Neural cell (in vitro differentiated cells): ENCODE measurements around the gene ABI3BP. TPM values are rescaled to one million over a fixed set of nuclear protein-coding genes. Genes with fewer than 3 reads are reported as not detected.

Experiments
- H2AFZ ChIP-seq: fragments of 200-600, 300-800 bp; sonication (generic), shearing (Covaris generic); 2 replicates; pipeline ENCODE4 v1.6.0; 2014; ENCODE audit warnings: low read depth, mild to moderate bottlenecking, antibody characterized with exemption, low read length, moderate library complexity
- H3F3A ChIP-seq: fragments of 200-600 bp; shearing (Covaris generic); 2 replicates; pipeline ENCODE4 v1.6.1; 2016; ENCODE audit warnings: mild to moderate bottlenecking, moderate library complexity, mixed read lengths, antibody characterized with exemption, low read length; ENCODE audit not compliant: insufficient read depth, poor library complexity, severe bottlenecking
- H3K27ac ChIP-seq: fragments of 200-600, 300-800 bp; sonication (generic), shearing (Covaris generic); 2 replicates; pipeline ENCODE4 v1.5.1; 2014; ENCODE audit warnings: mild to moderate bottlenecking, low read length, moderate library complexity
- H3K27me3 ChIP-seq: fragments of 300-800, 200-600 bp; sonication (generic), shearing (Covaris generic); 2 replicates; pipeline ENCODE4 v1.6.0; 2014; ENCODE audit warnings: mild to moderate bottlenecking, low read depth, low read length, moderate library complexity; ENCODE audit not compliant: insufficient read depth
- H3K36me3 ChIP-seq: fragments of 300-800, 200-600 bp; sonication (generic), shearing (Covaris generic); 2 replicates; pipeline ENCODE4 v1.5.1; 2014; ENCODE audit warnings: mild to moderate bottlenecking, antibody characterized with exemption, low read length, moderate library complexity; ENCODE audit not compliant: insufficient read depth
- H3K4me2 ChIP-seq: fragments of 300-800, 200-600 bp; sonication (generic), shearing (Covaris generic); 2 replicates; pipeline ENCODE4 v1.6.0; 2014; ENCODE audit warnings: mild to moderate bottlenecking, low read length
- H3K4me3 ChIP-seq: fragments of 300-800, 200-600 bp; sonication (generic), shearing (Covaris generic); 2 replicates; pipeline ENCODE4 v1.5.1; 2014; ENCODE audit warnings: mild to moderate bottlenecking, low read length, moderate library complexity
- H3K79me2 ChIP-seq: fragments of 200-600 bp; shearing (Covaris generic); replicated peaks from 2 replicates; pipeline ENCODE4 v1.6.0; 2014; ENCODE audit warnings: mild to moderate bottlenecking, low read length, moderate library complexity; ENCODE audit not compliant: insufficient read depth
- H3K9ac ChIP-seq: fragments of 300-800, 200-600 bp; sonication (generic), shearing (Covaris generic); 2 replicates; pipeline ENCODE4 v1.6.1; 2016; ENCODE audit warnings: mild to moderate bottlenecking, low read length, mixed read lengths
- H3K9me2 ChIP-seq: fragments of 200-600 bp; shearing (Covaris generic); 2 replicates; pipeline ENCODE4 v1.6.1; 2016; ENCODE audit warnings: mild to moderate bottlenecking, low read length, mixed read lengths; ENCODE audit not compliant: insufficient read depth
- H3K9me3 ChIP-seq: fragments of 200-600, 300-800 bp; sonication (generic), shearing (Covaris generic); 2 replicates; pipeline ENCODE4 v1.6.1; 2016; ENCODE audit warnings: mild to moderate bottlenecking, mixed run types, low read length, moderate library complexity, mixed read lengths
- H4K20me1 ChIP-seq: fragments of 200-600 bp; shearing (Covaris generic); 2 replicates; pipeline ENCODE4 v1.6.1; 2016; ENCODE audit warnings: mild to moderate bottlenecking, mixed run types; ENCODE audit not compliant: insufficient read depth
- CTCF ChIP-seq: fragments of 450-650 bp; IDR thresholded peaks from 2 replicates; pipeline ENCODE4 v1.5.1; 2014; ENCODE audit warnings: antibody characterized with exemption, mild to moderate bottlenecking, moderate library complexity; ENCODE audit not compliant: poor library complexity, severe bottlenecking
- EP300 ChIP-seq: fragments of 450-650 bp; conservative IDR thresholded peaks from 2 replicates; pipeline ENCODE4 v1.6.1; 2014; ENCODE audit warnings: antibody characterized with exemption, mild to moderate bottlenecking, moderate library complexity; ENCODE audit not compliant: poor library complexity, severe bottlenecking
- EZH2 ChIP-seq: fragments of 200-600, 300-800 bp; shearing (Covaris generic), sonication (generic); IDR thresholded peaks from 2 replicates; pipeline ENCODE4 v1.6.1; 2014; ENCODE audit warnings: antibody characterized with exemption, low read length, borderline replicate concordance, mild to moderate bottlenecking; ENCODE audit not compliant: insufficient read depth, poor library complexity, severe bottlenecking
- MXI1 ChIP-seq: fragments of 450-650 bp; conservative IDR thresholded peaks from 2 replicates; pipeline ENCODE4 v1.6.1; 2014; ENCODE audit warnings: antibody characterized with exemption, mild to moderate bottlenecking; ENCODE audit not compliant: poor library complexity, severe bottlenecking
- POLR2AphosphoS5 ChIP-seq: IDR thresholded peaks from 2 replicates; pipeline ENCODE4 v1.6.1; 2012
- RAD21 ChIP-seq: fragments of 450-650 bp; conservative IDR thresholded peaks from 2 replicates; pipeline ENCODE4 v1.6.1; 2014; ENCODE audit warnings: antibody characterized with exemption, mild to moderate bottlenecking, moderate library complexity
- REST ChIP-seq: IDR thresholded peaks from 2 replicates; pipeline ENCODE4 v1.6.1; 2012; ENCODE audit warnings: borderline replicate concordance
- SMC3 ChIP-seq: fragments of 450-650 bp; conservative IDR thresholded peaks from 2 replicates; pipeline ENCODE4 v1.6.1; 2014; ENCODE audit warnings: antibody characterized with exemption, mild to moderate bottlenecking, moderate library complexity; ENCODE audit not compliant: poor library complexity
- TAF1 ChIP-seq: IDR thresholded peaks from 2 replicates; pipeline ENCODE4 v1.6.1; 2012; ENCODE audit warnings: low read depth
- polyA plus RNA-seq: library from polyadenylated mRNA; depleted of rRNA; stranded (reverse); fragments of >200 nt; gene quantifications from 2 replicates; pipeline ENCODE4 v1.2.3, GENCODE V29; 2014

ABI3BP gene
- polyA plus RNA-seq, 1 donor from 2014 or later: not detected

- H3K9ac ChIP-seq: no peak overlapping the region
- no peaks in the 10 kb centered on the region for H3K36me3 ChIP-seq
- H3K9me3 ChIP-seq: no peaks in the 10 kb centered on the region
- TF ChIP-seq EP300 (no peak), SMC3 (no peak), RAD21 (no peak), REST (no peak), MXI1 (no peak), POLR2AphosphoS5 (no peak), EZH2 (no peak), CTCF (no peak), TAF1 (no peak)
- H2AFZ ChIP-seq: no peak overlapping the region
- no peaks in the 10 kb centered on the region for H3K9me2 ChIP-seq
- H4K20me1 ChIP-seq: no peaks in the 10 kb centered on the region
- H3K79me2 ChIP-seq: no peaks in the 10 kb centered on the region
- no peak overlapping the region for H3K4me3 ChIP-seq
- H3K4me2 ChIP-seq: no peak overlapping the region
- no peak overlapping the region for H3K27ac ChIP-seq
- H3K27me3 ChIP-seq: no peaks in the 10 kb centered on the region
- H3F3A ChIP-seq: no peaks in the 10 kb centered on the region
Measured at GRCh38 chr3:100804631-100805030, 188.6 kb downstream of the ABI3BP start.

- Histone ChIP-seq H3K9me2 (no peaks in the 10 kb centered on the region), H3K4me3 (no peak overlapping the region), H3K4me2 (no peak overlapping the region), H3K79me2 (no peaks in the 10 kb centered on the region), H3K9me3 (no peaks in the 10 kb centered on the region), H4K20me1 (no peaks in the 10 kb centered on the region), H3F3A (no peaks in the 10 kb centered on the region), H2AFZ (no peak overlapping the region), H3K36me3 (no peaks in the 10 kb centered on the region), H3K9ac (no peak overlapping the region), H3K27ac (no peak overlapping the region), H3K27me3 (no peaks in the 10 kb centered on the region)
- TF ChIP-seq EZH2 (no peak), RAD21 (no peak), REST (no peak), EP300 (no peak), CTCF (no peak), MXI1 (no peak), TAF1 (no peak), POLR2AphosphoS5 (no peak), SMC3 (no peak)
Measured at GRCh38 chr3:100803711-100804110, 189.5 kb downstream of the ABI3BP start.
